ENCODE data around the gene ARHGEF25. TPM values are rescaled to one million over a fixed set of nuclear protein-coding genes. Genes with fewer than 3 reads are reported as not detected.

The ARHGEF25 gene
- total RNA-seq, 1 experiment from 2014 or later = 14.6 TPM

Other genes with a start within 250 kb of the ARHGEF25 start
- gene R3HDM2, start 180.4 kb upstream of the ARHGEF25 start, total RNA-seq (2014; rRNA removed) = 16.5 and 16.6 TPM in 2 replicates
- not detected in 2 replicates for gene INHBC, start 176.7 kb upstream of the ARHGEF25 start, total RNA-seq (2014; rRNA removed)
- 0.26 and 0.40 TPM in 2 replicates for gene INHBE, start 156.1 kb upstream of the ARHGEF25 start, total RNA-seq (2014; rRNA removed)
- 1.1 and 1.2 TPM in 2 replicates for gene GLI1, start 151.7 kb upstream of the ARHGEF25 start, total RNA-seq (2014; rRNA removed)
- 0.23 TPM in 1 of 2 replicates, not detected in the other for gene ARHGAP9, start 131.6 kb upstream of the ARHGEF25 start, total RNA-seq (2014; rRNA removed)
- gene MARS1, start 123.4 kb upstream of the ARHGEF25 start, total RNA-seq (2014; rRNA removed) = 80.1 and 92.7 TPM in 2 replicates
- gene DDIT3, start 90.9 kb upstream of the ARHGEF25 start, total RNA-seq (2014; rRNA removed) = 15.3 and 15.7 TPM in 2 replicates
- gene MBD6, start 88.6 kb upstream of the ARHGEF25 start, total RNA-seq (2014; rRNA removed) = 4.2 and 7.5 TPM in 2 replicates
- 177 and 202 TPM in 2 replicates for gene DCTN2, start 64.2 kb upstream of the ARHGEF25 start, total RNA-seq (2014; rRNA removed)
- 0.06 TPM in 1 of 2 replicates, not detected in the other for gene KIF5A, start 61.4 kb upstream of the ARHGEF25 start, total RNA-seq (2014; rRNA removed)
- gene PIP4K2C, start 20.2 kb upstream of the ARHGEF25 start, total RNA-seq (2014; rRNA removed) = 19.1 and 23.3 TPM in 2 replicates
- 19.3 and 22.0 TPM in 2 replicates for gene DTX3, start 6.6 kb upstream of the ARHGEF25 start, total RNA-seq (2014; rRNA removed)
- 2.8 and 4.9 TPM in 2 replicates for gene B4GALNT1, start 21.8 kb downstream of the ARHGEF25 start, total RNA-seq (2014; rRNA removed)
- 184 and 214 TPM in 2 replicates for gene OS9, start 82.7 kb downstream of the ARHGEF25 start, total RNA-seq (2014; rRNA removed)
- 0.26 and 0.29 TPM in 2 replicates for gene AGAP2, start 127.3 kb downstream of the ARHGEF25 start, total RNA-seq (2014; rRNA removed)
- 67.3 and 87.6 TPM in 2 replicates for gene TSPAN31, start 133.6 kb downstream of the ARHGEF25 start, total RNA-seq (2014; rRNA removed)
- gene CDK4, start 140.9 kb downstream of the ARHGEF25 start, total RNA-seq (2014; rRNA removed) = 277 and 330 TPM in 2 replicates
- gene MARCHF9, start 143.7 kb downstream of the ARHGEF25 start, total RNA-seq (2014; rRNA removed) = 4.4 and 6.3 TPM in 2 replicates
- gene CYP27B1, start 155.6 kb downstream of the ARHGEF25 start, total RNA-seq (2014; rRNA removed) = 0.90 and 0.98 TPM in 2 replicates
- gene METTL1, start 160.7 kb downstream of the ARHGEF25 start, total RNA-seq (2014; rRNA removed) = 13.5 and 15.1 TPM in 2 replicates
- 3.0 and 3.5 TPM in 2 replicates for gene EEF1AKMT3, start 161.2 kb downstream of the ARHGEF25 start, total RNA-seq (2014; rRNA removed)
- 26.5 and 31.3 TPM in 2 replicates for gene TSFM, start 171.4 kb downstream of the ARHGEF25 start, total RNA-seq (2014; rRNA removed)
- 0.57 and 0.58 TPM in 2 replicates for gene AVIL, start 207.3 kb downstream of the ARHGEF25 start, total RNA-seq (2014; rRNA removed)
- gene CTDSP2, start 235.3 kb downstream of the ARHGEF25 start, total RNA-seq (2014; rRNA removed) = 24.3 and 31.9 TPM in 2 replicates